ENCODE data around the gene NFE2L2. TPM values are rescaled to one million over a fixed set of nuclear protein-coding genes. Genes with fewer than 3 reads are reported as not detected.

Gene NFE2L2
- total and polyA plus RNA-seq, 9 of the 15 experiments (the other 6 are each of a cell fraction or from before 2014, with no cell fraction given): 29.3 to 120 (median 59.3) TPM

DNA sequence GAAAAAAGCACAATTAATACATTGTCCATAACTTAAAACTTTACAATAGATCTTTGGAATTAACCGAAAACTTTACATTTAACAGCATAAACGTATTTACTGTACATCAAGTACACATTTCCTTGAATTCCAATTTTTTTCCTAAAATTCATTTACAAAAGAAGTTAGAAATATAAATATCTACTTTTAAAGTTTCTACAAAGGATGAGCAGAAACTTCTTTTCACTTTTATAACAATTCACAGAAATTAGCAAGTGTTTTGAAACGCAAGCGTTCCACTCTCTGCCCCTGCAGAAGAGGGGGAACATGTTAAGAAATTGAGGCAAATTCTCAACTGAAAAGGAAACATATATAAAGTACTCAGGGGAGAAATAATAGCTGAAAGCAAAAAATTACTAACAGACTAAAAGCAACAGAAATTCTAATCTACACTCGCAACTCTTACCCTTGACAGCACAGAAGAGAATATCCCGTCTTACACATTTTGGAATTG is 1.5 kb downstream of the NFE2L2 start (continued):
- TF ChIP-seq, protein P1, sequence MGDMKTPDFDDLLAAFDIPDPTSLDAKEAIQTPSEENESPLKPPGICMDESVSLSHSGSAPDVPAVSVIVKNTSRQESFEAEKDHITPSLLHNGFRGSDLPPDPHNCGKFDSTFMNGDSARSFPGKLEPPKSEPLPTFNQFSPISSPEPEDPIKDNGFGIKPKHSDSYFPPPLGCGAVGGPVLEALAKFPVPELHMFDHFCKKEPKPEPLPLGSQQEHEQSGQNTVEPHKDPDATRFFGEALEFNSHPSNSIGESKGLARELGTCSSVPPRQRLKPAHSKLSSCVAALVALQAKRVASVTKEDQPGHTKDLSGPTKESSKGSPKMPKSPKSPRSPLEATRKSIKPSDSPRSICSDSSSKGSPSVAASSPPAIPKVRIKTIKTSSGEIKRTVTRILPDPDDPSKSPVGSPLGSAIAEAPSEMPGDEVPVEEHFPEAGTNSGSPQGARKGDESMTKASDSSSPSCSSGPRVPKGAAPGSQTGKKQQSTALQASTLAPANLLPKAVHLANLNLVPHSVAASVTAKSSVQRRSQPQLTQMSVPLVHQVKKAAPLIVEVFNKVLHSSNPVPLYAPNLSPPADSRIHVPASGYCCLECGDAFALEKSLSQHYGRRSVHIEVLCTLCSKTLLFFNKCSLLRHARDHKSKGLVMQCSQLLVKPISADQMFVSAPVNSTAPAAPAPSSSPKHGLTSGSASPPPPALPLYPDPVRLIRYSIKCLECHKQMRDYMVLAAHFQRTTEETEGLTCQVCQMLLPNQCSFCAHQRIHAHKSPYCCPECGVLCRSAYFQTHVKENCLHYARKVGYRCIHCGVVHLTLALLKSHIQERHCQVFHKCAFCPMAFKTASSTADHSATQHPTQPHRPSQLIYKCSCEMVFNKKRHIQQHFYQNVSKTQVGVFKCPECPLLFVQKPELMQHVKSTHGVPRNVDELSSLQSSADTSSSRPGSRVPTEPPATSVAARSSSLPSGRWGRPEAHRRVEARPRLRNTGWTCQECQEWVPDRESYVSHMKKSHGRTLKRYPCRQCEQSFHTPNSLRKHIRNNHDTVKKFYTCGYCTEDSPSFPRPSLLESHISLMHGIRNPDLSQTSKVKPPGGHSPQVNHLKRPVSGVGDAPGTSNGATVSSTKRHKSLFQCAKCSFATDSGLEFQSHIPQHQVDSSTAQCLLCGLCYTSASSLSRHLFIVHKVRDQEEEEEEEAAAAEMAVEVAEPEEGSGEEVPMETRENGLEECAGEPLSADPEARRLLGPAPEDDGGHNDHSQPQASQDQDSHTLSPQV (IDR thresholded peaks at IDR 0.05): no peak
- no peak for TF ChIP-seq ZNF212 (CRISPR knock-in tag; IDR thresholded peaks at IDR 0.05)
- no peak for TF ChIP-seq NR3C1 (CRISPR knock-in tag; IDR thresholded peaks at IDR 0.05)
- TF ChIP-seq, protein P2, sequence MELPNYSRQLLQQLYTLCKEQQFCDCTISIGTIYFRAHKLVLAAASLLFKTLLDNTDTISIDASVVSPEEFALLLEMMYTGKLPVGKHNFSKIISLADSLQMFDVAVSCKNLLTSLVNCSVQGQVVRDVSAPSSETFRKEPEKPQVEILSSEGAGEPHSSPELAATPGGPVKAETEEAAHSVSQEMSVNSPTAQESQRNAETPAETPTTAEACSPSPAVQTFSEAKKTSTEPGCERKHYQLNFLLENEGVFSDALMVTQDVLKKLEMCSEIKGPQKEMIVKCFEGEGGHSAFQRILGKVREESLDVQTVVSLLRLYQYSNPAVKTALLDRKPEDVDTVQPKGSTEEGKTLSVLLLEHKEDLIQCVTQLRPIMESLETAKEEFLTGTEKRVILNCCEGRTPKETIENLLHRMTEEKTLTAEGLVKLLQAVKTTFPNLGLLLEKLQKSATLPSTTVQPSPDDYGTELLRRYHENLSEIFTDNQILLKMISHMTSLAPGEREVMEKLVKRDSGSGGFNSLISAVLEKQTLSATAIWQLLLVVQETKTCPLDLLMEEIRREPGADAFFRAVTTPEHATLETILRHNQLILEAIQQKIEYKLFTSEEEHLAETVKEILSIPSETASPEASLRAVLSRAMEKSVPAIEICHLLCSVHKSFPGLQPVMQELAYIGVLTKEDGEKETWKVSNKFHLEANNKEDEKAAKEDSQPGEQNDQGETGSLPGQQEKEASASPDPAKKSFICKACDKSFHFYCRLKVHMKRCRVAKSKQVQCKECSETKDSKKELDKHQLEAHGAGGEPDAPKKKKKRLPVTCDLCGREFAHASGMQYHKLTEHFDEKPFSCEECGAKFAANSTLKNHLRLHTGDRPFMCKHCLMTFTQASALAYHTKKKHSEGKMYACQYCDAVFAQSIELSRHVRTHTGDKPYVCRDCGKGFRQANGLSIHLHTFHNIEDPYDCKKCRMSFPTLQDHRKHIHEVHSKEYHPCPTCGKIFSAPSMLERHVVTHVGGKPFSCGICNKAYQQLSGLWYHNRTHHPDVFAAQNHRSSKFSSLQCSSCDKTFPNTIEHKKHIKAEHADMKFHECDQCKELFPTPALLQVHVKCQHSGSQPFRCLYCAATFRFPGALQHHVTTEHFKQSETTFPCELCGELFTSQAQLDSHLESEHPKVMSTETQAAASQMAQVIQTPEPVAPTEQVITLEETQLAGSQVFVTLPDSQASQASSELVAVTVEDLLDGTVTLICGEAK (IDR thresholded peaks at IDR 0.05): peak; percentile 44; the same call in 1 of the 2 replicates
- TF ChIP-seq, protein P2 (CRISPR knock-in tag; IDR thresholded peaks at IDR 0.05): no peak
- TF ChIP-seq, protein P3, sequence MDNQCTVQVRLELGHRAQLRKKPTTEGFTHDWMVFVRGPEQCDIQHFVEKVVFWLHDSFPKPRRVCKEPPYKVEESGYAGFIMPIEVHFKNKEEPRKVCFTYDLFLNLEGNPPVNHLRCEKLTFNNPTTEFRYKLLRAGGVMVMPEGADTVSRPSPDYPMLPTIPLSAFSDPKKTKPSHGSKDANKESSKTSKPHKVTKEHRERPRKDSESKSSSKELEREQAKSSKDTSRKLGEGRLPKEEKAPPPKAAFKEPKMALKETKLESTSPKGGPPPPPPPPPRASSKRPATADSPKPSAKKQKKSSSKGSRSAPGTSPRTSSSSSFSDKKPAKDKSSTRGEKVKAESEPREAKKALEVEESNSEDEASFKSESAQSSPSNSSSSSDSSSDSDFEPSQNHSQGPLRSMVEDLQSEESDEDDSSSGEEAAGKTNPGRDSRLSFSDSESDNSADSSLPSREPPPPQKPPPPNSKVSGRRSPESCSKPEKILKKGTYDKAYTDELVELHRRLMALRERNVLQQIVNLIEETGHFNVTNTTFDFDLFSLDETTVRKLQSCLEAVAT (IDR thresholded peaks at IDR 0.05): peak in 1 of 2 experiments; percentile 86; a peak in 3 of 4 replicates

Data from K562 (cell line).